ENCODE measurements around the gene CMPK1.

CMPK1 gene

DNA sequence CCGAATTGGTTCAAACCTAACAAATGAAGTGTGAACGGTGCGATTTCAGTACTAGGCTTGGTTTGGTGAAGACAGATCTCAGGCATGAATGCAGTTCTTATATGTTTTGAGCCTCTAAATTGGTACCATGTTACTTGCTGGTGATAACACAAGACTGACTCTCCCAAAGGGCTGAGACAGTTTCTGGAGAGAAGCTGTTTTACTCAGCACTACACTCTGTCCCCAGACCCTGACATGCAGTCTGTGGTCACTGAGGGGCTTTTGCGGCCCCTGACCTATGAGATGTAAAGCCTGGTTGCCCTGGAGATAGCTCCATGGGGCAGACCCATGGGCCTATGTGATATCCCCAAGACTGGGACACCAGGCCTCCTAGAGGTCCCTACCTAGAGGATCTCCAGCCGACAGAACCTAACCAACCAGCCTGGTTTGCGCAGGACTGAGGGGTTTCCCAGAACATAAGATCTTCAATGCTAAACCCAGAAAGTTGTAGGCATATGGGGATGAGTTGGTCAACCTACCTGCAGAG lies 63.1 kb downstream of the CMPK1 start:
- DNase-seq (ENCODE audit: low read depth in 2 of 2): no peak

GRCh38 chr1:47399138-47399845 lies 65.7 kb downstream of the CMPK1 start:
- no peak for DNase-seq (ENCODE audit: low read depth in 2 of 2)

GRCh38 chr1:47399846-47400155 lies 66.2 kb downstream of the CMPK1 start:
- DNase-seq (ENCODE audit: low read depth in 2 of 2): no peak

- no peak for DNase-seq (ENCODE audit: low read depth in 2 of 2)
Observed at GRCh38 chr1:47401761-47402160, 68.2 kb downstream of the CMPK1 start.

- DNase-seq (ENCODE audit: low read depth in 2 of 2): no peak
Observed at GRCh38 chr1:47402591-47402990, 69.0 kb downstream of the CMPK1 start.

- no peak for DNase-seq (ENCODE audit: low read depth in 2 of 2)
Observed at GRCh38 chr1:47403321-47403910, 69.8 kb downstream of the CMPK1 start.

GRCh38 chr1:47405697-47406096 lies 72.1 kb downstream of the CMPK1 start:
- DNase-seq (ENCODE audit: low read depth in 2 of 2): no peak

- no peak for DNase-seq (ENCODE audit: low read depth in 2 of 2)
Observed at GRCh38 chr1:47406966-47407365, 73.4 kb downstream of the CMPK1 start.

DNA sequence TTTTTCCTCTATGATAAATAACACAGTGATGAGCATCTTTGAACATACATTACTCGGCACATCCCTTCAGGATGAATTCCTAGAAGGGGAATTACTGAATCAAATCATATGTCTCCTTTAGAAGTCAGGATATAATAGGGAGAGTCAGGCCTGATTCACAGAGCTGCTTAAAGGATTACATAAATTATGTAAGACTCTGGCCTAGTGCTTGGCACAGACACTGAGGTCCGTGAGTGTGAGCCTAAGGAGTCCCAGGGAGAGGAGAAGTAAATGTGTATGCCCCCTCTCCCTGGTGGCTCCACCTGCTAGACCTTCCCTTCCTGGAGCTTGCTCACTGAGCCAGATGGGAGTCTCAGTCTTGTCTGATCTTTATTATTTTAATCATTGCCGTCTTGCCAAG lies 73.9 kb downstream of the CMPK1 start:
- DNase-seq (ENCODE audit: low read depth in 2 of 2): no peak

DNA sequence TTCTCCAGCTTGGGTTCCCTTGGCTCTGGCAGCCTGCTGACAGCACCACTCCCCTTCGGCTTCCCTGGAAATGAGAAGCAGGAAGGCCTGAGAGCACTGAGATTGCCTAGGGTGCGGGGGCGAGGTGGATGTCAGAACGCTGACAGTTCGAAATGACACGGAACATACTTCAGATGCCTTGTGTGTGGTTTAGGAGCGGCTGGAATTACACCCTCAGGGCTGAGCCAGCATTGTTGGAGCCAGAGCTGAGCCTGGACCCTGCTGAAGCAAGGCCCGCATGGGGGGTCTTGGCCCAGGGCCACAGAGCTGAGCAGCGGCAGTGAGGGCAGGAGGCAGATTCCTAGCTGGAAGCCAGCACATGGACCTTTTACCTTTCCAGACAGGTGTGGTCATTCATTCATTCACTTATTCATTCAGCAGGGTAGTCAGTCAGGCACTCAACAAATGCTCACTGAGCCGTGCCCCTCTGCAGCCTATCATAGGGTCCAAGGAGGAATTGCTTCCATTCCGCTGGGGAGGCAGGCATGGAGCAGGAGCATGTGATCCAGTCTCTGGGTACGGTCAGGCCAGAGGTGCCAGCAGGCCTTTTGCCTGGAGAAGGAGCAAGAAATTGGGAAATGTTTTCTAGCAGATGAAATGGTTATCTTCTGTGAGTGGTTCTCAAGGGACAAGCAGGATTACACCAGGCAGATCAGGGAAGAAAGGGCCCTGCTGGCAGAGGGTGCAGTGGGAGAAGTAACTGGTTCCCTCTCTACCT lies 75.9 kb downstream of the CMPK1 start:
- DNase-seq (ENCODE audit: low read depth in 2 of 2): no peak

DNA sequence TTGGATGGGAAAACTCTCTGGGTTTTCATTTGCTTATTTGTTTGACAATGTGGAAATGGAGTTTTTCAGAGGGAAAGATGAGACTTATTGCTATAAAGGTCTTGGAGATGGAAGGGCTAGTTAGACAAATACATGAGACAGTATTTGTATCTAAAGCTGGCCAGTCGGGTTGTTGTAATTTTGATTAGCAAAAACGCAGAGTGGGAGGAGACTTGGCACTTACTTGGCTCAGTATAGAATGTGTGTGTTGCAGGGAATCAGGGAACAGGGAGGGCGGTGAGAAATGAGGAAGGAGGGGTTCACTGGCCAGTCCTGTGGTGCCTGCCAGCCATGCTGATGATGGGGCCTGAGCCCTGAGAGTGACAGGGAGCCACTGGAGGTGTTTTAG lies 76.5 kb downstream of the CMPK1 start:
- DNase-seq (ENCODE audit: low read depth in 2 of 2): no peak

DNA sequence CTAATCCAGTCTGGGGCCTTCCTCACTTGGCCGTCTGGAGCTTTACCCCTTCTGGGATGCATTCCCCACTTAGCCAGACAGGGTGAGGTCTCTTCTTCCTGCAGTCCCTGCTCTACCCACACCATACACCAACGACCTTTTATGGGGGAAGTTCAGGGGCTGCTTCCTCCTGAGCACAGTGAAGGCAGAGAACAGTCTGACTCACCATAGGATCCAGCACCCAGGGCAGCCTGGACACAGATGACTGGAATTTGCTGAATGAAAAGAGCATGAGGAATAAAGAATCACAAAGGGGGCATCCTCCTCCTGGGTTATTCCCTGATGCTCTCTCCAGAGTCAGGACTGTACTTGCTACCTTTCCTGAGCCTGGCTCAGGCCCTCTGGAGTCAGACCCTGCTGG lies 77.8 kb downstream of the CMPK1 start:
- DNase-seq (ENCODE audit: low read depth in 2 of 2): no peak

- no peak for DNase-seq (ENCODE audit: low read depth in 2 of 2)
Observed at GRCh38 chr1:47412437-47412836, 78.8 kb downstream of the CMPK1 start.

GRCh38 chr1:47415728-47416318 lies 82.2 kb downstream of the CMPK1 start, which contains the start of gene FOXE3:
FOXE3 (plus strand) TSS chr1:47416285; CDS start chr1:47416316, 31 bp downstream.
- DNase-seq (ENCODE audit: low read depth in 2 of 2): no peak

DNA sequence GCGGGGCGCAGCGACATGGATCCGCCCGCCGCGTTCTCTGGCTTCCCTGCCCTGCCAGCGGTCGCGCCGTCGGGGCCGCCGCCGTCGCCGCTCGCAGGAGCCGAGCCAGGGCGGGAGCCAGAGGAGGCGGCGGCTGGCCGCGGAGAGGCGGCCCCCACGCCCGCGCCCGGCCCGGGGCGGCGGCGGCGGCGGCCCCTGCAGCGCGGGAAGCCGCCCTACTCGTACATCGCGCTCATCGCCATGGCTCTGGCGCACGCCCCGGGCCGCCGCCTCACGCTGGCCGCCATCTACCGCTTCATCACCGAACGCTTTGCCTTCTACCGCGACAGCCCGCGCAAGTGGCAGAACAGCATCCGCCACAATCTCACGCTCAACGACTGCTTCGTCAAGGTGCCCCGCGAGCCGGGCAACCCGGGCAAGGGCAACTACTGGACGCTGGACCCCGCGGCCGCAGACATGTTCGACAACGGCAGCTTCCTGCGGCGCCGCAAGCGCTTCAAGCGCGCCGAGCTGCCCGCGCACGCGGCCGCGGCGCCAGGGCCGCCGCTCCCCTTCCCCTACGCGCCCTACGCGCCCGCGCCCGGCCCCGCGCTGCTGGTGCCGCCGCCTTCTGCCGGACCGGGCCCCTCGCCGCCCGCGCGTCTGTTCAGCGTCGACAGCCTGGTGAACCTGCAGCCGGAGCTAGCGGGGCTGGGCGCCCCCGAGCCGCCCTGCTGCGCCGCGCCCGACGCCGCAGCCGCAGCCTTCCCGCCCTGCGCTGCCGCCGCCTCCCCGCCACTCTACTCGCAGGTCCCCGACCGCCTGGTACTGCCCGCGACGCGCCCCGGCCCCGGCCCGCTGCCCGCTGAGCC lies 83.0 kb downstream of the CMPK1 start:
- DNase-seq (ENCODE audit: low read depth in 2 of 2): no peak

DNA sequence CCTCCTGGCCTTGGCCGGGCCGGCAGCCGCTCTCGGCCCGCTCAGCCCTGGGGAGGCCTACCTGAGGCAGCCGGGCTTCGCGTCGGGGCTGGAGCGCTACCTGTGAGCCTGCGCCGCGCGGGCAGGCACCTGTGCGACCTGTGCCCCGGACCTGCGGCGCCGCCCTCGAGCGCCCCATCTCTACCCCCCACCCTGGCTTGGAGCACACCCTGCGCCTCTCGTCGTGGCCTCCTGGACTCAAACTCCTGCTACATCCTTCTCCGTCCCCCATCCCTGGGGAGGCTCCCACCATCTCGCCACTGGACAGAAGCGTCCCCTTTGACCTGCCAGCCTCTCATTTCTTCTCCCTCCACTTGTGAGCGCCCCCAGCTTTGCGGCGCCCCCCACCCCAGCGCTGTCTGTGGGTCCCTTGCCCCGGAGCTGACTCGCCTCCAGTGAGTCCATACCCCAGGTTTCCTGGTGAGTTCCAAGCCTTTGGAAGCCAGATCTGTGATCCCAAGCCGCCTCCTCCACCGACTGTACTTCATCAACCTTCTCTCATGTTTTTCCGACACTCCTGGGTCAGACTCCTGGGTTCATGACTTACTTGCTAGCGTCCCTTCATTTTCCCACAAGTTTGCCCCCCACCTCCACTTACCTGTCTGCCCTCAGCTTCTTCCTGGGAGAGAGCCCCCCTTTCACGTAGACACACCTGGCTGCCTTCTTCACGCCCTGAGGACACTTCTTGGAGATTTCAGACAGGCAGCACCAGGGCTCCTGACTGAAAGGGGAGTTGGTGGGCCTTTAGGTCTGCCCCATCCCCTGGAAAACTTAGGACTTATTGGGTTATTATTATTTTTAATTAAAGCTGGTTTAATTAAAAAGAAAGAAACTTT lies 83.8 kb downstream of the CMPK1 start:
- no peak for DNase-seq (ENCODE audit: low read depth in 2 of 2)

GRCh38 chr1:47418122-47418521 lies 84.5 kb downstream of the CMPK1 start:
- no peak for DNase-seq (ENCODE audit: low read depth in 2 of 2)

DNA sequence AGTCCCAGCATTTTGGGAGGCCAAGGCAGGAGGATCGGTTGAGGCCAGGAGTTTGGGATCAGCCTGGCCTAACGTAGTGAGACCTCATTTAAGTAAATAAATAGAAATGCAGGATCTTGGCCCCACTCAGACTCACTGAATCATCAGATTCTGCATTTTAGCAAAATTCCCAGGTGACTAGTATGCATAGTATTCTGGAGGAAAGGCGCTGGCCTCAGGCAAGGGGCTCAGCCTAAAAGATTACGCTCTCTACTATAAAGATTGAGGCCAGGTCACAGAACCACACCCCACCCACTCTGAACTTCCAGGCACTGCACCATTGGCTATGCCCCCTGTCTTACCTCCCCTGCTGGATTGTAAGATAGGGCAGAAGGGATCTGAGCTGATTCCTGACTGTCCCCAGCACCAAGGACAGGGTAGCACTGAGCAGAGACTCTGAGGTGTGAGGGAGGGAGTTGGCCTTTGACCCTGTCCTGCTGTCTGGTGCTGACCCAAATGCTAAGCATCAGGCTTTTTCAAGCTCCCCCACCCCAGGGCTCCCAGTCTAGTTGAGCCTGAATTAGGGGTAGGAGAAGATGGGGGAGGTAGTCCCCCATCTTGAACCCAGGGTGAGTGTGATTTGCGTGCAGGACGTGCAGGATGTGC lies 85.2 kb downstream of the CMPK1 start:
- DNase-seq (ENCODE audit: low read depth in 2 of 2): no peak

- no peak for DNase-seq (ENCODE audit: low read depth in 2 of 2)
Observed at GRCh38 chr1:47420547-47420946, 87.0 kb downstream of the CMPK1 start.

DNA sequence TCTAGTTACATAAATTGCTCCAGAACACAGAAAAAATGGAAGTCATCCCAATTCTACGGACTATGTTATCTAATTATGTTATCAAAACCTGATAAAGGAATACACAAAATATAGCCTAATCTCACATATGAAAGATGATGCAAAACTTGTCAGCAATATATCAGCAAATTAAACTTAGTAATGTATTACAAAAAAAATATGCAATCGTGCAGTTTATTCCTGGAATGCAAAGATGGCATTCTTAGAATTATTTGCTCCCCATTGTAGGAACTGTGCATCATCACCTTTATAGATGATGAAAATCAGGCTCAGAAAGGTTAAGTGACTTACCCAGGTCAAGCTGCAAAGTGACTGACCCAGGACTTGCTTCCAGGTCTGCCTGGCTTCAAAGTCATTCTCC lies 90.3 kb downstream of the CMPK1 start:
- no peak for DNase-seq (ENCODE audit: low read depth in 2 of 2)

All from stimulated activated CD4-positive, alpha-beta T cell treated with anti-CD3 and anti-CD28 coated beads, Interleukin-15, amount 100 ng/mL, for 48 hours (primary cell).